Measurements from ENCODE around the gene NCBP2. TPM values are rescaled to one million over a fixed set of nuclear protein-coding genes. Genes with fewer than 3 reads are reported as not detected.
A peak's percentile ranks its signal among the peaks of the same experiment; 100 is the strongest.

The NCBP2 gene
- total RNA-seq, 1 donor from 2014 or later: 79.9 TPM

- Mint-ChIP-seq H3K4me3 (ENCODE audit: low read depth) (no peak overlapping the region), H3K27me3 (no peaks in the 10 kb centered on the region), H3K27ac (no peak overlapping the region), H3K4me1 (ENCODE audit: low read depth) (peaks cover 10% of the 10 kb centered on the region), H3K9me3 (ENCODE audit: low read depth) (peaks cover under 1% of the 10 kb centered on the region), H3K36me3 (ENCODE audit: insufficient read depth) (no peaks in the 10 kb centered on the region)
- TF ChIP-seq, protein P1, sequence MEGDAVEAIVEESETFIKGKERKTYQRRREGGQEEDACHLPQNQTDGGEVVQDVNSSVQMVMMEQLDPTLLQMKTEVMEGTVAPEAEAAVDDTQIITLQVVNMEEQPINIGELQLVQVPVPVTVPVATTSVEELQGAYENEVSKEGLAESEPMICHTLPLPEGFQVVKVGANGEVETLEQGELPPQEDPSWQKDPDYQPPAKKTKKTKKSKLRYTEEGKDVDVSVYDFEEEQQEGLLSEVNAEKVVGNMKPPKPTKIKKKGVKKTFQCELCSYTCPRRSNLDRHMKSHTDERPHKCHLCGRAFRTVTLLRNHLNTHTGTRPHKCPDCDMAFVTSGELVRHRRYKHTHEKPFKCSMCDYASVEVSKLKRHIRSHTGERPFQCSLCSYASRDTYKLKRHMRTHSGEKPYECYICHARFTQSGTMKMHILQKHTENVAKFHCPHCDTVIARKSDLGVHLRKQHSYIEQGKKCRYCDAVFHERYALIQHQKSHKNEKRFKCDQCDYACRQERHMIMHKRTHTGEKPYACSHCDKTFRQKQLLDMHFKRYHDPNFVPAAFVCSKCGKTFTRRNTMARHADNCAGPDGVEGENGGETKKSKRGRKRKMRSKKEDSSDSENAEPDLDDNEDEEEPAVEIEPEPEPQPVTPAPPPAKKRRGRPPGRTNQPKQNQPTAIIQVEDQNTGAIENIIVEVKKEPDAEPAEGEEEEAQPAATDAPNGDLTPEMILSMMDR (IDR thresholded peaks at IDR 0.05; ENCODE audit: unreplicated experiment): peak; percentile 31
- no peak for DNase-seq (ENCODE audit: low spot score, unreplicated experiment)
Observed at GRCh38 chr3:196988241-196989029, 46.1 kb upstream of the NCBP2 start.

GRCh38 chr3:196987022-196987421, 44.7 kb upstream of the NCBP2 start:
- Mint-ChIP-seq H3K27me3 (no peaks in the 10 kb centered on the region), H3K4me1 (ENCODE audit: low read depth) (peaks cover 10% of the 10 kb centered on the region), H3K27ac (no peak overlapping the region), H3K36me3 (ENCODE audit: insufficient read depth) (no peaks in the 10 kb centered on the region), H3K4me3 (ENCODE audit: low read depth) (no peak overlapping the region), H3K9me3 (ENCODE audit: low read depth) (peaks cover 5% of the 10 kb centered on the region)
- TF ChIP-seq, protein P1 (IDR thresholded peaks at IDR 0.05; ENCODE audit: unreplicated experiment): no peak
- no peak for DNase-seq (ENCODE audit: low spot score, unreplicated experiment)

- Mint-ChIP-seq H3K4me1 (ENCODE audit: low read depth) (peaks cover 10% of the 10 kb centered on the region), H3K36me3 (ENCODE audit: insufficient read depth) (peaks cover 3% of the 10 kb centered on the region), H3K27ac (no peak overlapping the region), H3K27me3 (peaks cover 3% of the 10 kb centered on the region), H3K4me3 (ENCODE audit: low read depth) (no peak overlapping the region), H3K9me3 (ENCODE audit: low read depth) (peaks cover 10% of the 10 kb centered on the region)
- no peak for DNase-seq (ENCODE audit: low spot score, unreplicated experiment)
- TF ChIP-seq, protein P1 (IDR thresholded peaks at IDR 0.05; ENCODE audit: unreplicated experiment): peak; percentile 27
Observed at GRCh38 chr3:196985954-196986885, 43.9 kb upstream of the NCBP2 start.

DNA sequence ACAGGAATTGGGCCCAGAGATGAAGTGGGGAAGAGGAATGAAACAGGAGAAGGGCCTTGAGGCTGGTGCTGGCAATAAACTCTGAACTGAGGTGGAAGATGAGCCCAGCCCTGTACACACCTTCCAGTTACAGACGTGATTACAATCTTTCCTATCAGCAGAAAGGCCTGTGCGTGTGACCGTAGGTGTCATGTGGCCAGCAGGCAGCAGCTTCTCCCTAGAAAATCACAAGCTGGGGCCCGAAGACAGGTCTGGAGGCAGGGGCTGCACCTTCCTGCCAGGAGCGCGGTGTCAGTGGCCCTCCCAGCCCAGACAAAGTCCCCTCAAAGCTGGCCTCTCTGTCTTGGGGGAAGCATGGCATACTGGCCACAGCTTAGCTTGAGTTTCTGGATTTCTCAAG, 43.0 kb upstream of the NCBP2 start:
- Mint-ChIP-seq H3K9me3 (ENCODE audit: low read depth) (peaks cover 10% of the 10 kb centered on the region), H3K27ac (no peak overlapping the region), H3K4me1 (ENCODE audit: low read depth) (peaks cover 10% of the 10 kb centered on the region), H3K27me3 (peaks cover 3% of the 10 kb centered on the region), H3K36me3 (ENCODE audit: insufficient read depth) (peaks cover 3% of the 10 kb centered on the region), H3K4me3 (ENCODE audit: low read depth) (no peak overlapping the region)
- TF ChIP-seq, protein P1 (IDR thresholded peaks at IDR 0.05; ENCODE audit: unreplicated experiment): no peak
- no peak for DNase-seq (ENCODE audit: low spot score, unreplicated experiment)

DNA sequence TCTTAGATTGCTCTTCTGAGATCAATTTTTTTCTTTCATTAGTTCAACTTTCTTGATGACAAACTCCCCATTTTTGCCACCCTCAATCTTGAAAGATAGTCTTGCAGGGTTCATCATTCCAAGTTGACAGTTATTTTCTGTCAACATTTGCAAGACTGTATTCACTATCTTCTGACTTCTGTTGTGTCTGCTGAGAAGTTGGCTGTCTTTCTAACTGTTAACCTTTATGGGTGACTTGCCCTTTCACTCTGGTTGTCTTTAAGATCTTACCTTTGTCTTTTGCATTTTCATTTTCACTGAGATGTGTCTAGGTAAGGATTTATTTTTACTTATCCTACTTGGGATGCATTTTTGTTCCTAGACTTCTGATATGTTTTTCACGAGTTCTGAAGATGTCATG, 40.9 kb upstream of the NCBP2 start:
- H3K4me1 Mint-ChIP-seq (ENCODE audit: low read depth): peaks cover 3% of the 10 kb centered on the region
- TF ChIP-seq, protein P1 (IDR thresholded peaks at IDR 0.05; ENCODE audit: unreplicated experiment): no peak
- no peak for DNase-seq (ENCODE audit: low spot score, unreplicated experiment)
- peaks cover 7% of the 10 kb centered on the region for H3K27me3 Mint-ChIP-seq
- no peak overlapping the region for H3K4me3 Mint-ChIP-seq (ENCODE audit: low read depth)
- no peak overlapping the region for H3K27ac Mint-ChIP-seq
- peaks cover 10% of the 10 kb centered on the region for H3K9me3 Mint-ChIP-seq (ENCODE audit: low read depth)
- H3K36me3 Mint-ChIP-seq (ENCODE audit: insufficient read depth): peaks cover 3% of the 10 kb centered on the region
